DND-41 (cell line): ENCODE measurements around the gene ING2.

Source experiments
- ATAC-seq: fragments of 200-7000 bp; cut with Tn5 transposase; 3 replicates; pipeline ENCODE4 v1.9.1; 2021; ENCODE audit warnings: low read depth; ENCODE audit not compliant: insufficient read depth
- DNase-seq: peaks from one replicate; pipeline ENCODE4 v3.0.0-alpha.2; 2020
- H2AFZ ChIP-seq: 2 replicates; pipeline ENCODE4 v1.6.0; 2012; ENCODE audit warnings: low read depth, low read length
- H3K27ac ChIP-seq: 2 replicates; pipeline ENCODE4 v1.5.1; 2012; ENCODE audit warnings: low read length, inconsistent platforms
- H3K27me3 ChIP-seq: fragments of 200-600 bp; sonication (generic); 2 replicates; pipeline ENCODE4 v1.6.0; 2012; ENCODE audit warnings: low read length, mild to moderate bottlenecking, inconsistent platforms; ENCODE audit not compliant: insufficient read depth, poor library complexity
- H3K36me3 ChIP-seq: 2 replicates; pipeline ENCODE4 v1.5.1; 2012; ENCODE audit warnings: low read length, inconsistent platforms; ENCODE audit not compliant: insufficient read depth
- H3K4me1 ChIP-seq: 2 replicates; pipeline ENCODE4 v1.5.1; 2012; ENCODE audit warnings: mild to moderate bottlenecking, low read length; ENCODE audit not compliant: insufficient read depth
- H3K4me2 ChIP-seq: 2 replicates; pipeline ENCODE4 v1.6.0; 2012; ENCODE audit warnings: mild to moderate bottlenecking, moderate library complexity, low read length, inconsistent platforms; ENCODE audit not compliant: insufficient read depth
- H3K4me3 ChIP-seq, 2 experiments: fragments of 200-600 bp in 1 of 2; shearing (Covaris generic) in 1 of 2; 2 replicates each; pipeline ENCODE4 v1.5.1; 2012 to 2016; ENCODE audit warnings: inconsistent platforms in 2 of 2, low read length in 2 of 2, mild to moderate bottlenecking in 2 of 2, low read depth in 1 of 2, moderate library complexity in 1 of 2
- H3K79me2 ChIP-seq: 2 replicates; pipeline ENCODE4 v1.6.0; 2012; ENCODE audit warnings: low read length, inconsistent platforms; ENCODE audit not compliant: insufficient read depth
- H3K9ac ChIP-seq: 2 replicates; pipeline ENCODE4 v1.6.0; 2012; ENCODE audit warnings: low read depth, mild to moderate bottlenecking, inconsistent platforms, low read length, moderate library complexity
- H3K9me3 ChIP-seq: 2 replicates; pipeline ENCODE4 v1.5.1; 2012; ENCODE audit warnings: low read length, moderate library complexity, mild to moderate bottlenecking, inconsistent platforms; ENCODE audit not compliant: insufficient read depth, severe bottlenecking
- H4K20me1 ChIP-seq: 2 replicates; pipeline ENCODE4 v1.6.0; 2012; ENCODE audit warnings: low read length; ENCODE audit not compliant: insufficient read depth
- CTCF ChIP-seq: IDR thresholded peaks from 2 replicates; pipeline ENCODE4 v1.5.1; 2012; ENCODE audit warnings: borderline replicate concordance, low read length, moderate library complexity, mild to moderate bottlenecking; ENCODE audit not compliant: poor library complexity, severe bottlenecking; ENCODE audit errors: extremely low read depth
- EZH2 ChIP-seq: IDR thresholded peaks from 3 replicates; pipeline ENCODE4 v1.6.1; 2012; ENCODE audit warnings: borderline replicate concordance, low read depth, mild to moderate bottlenecking, moderate library complexity, low read length, inconsistent platforms; ENCODE audit not compliant: severe bottlenecking

Gene ING2

GRCh38 chr4:183532821-183533220 is 28.0 kb downstream of the ING2 start:
- no peak for TF ChIP-seq CTCF
- Histone ChIP-seq H4K20me1 (no peaks in the 10 kb centered on the region), H3K9me3 (no peaks in the 10 kb centered on the region), H3K4me1 (no peaks in the 10 kb centered on the region), H3K79me2 (no peaks in the 10 kb centered on the region), H3K27ac (no peak overlapping the region), H2AFZ (no peak overlapping the region), H3K27me3 (no peaks in the 10 kb centered on the region), H3K9ac (no peak overlapping the region), H3K4me3 (no peak overlapping the region), H3K36me3 (no peaks in the 10 kb centered on the region), H3K4me2 (no peak overlapping the region)
- ATAC-seq = no peak
- DNase-seq = no peak

- H3K4me2 ChIP-seq = no peak overlapping the region
- H3K9me3 ChIP-seq = no peaks in the 10 kb centered on the region
- no peaks in the 10 kb centered on the region for H3K27me3 ChIP-seq
- no peak overlapping the region for H3K27ac ChIP-seq
- H3K9ac ChIP-seq = no peak overlapping the region
- no peak for ATAC-seq
- no peaks in the 10 kb centered on the region for H4K20me1 ChIP-seq
- TF ChIP-seq CTCF = no peak
- no peak for TF ChIP-seq EZH2
- no peaks in the 10 kb centered on the region for H3K4me1 ChIP-seq
- no peak for DNase-seq
- H2AFZ ChIP-seq = no peak overlapping the region
- H3K36me3 ChIP-seq = no peaks in the 10 kb centered on the region
- H3K4me3 ChIP-seq = no peak overlapping the region
- H3K79me2 ChIP-seq = no peaks in the 10 kb centered on the region
Observed at GRCh38 chr4:183533698-183534097, 28.8 kb downstream of the ING2 start.

GRCh38 chr4:183540410-183541009 is 35.7 kb downstream of the ING2 start:
- Histone ChIP-seq H3K4me2 (no peak overlapping the region), H4K20me1 (no peaks in the 10 kb centered on the region), H3K27me3 (peaks cover 4% of the 10 kb centered on the region), H3K27ac (no peak overlapping the region), H2AFZ (no peak overlapping the region), H3K9ac (no peak overlapping the region), H3K4me1 (no peaks in the 10 kb centered on the region), H3K4me3 (no peak overlapping the region), H3K36me3 (no peaks in the 10 kb centered on the region), H3K79me2 (no peaks in the 10 kb centered on the region), H3K9me3 (no peaks in the 10 kb centered on the region)
- TF ChIP-seq EZH2 = no peak
- TF ChIP-seq CTCF = no peak
- DNase-seq = no peak
- ATAC-seq = no peak
